ENCODE data around the gene APBA2. TPM values are rescaled to one million over a fixed set of nuclear protein-coding genes. Genes with fewer than 3 reads are reported as not detected.

The APBA2 gene
- total RNA-seq, 1 experiment from 2014 or later: not detected

GRCh38 chr15:29124581-29125381 lies 239.0 kb downstream of the APBA2 start:
- TF ChIP-seq CTCF (IDR thresholded peaks at IDR 0.05; ENCODE audit: insufficient read depth in 1 of 2, low read depth in 1 of 2, low read length in 1 of 2, severe bottlenecking in 1 of 2, unreplicated experiment in 1 of 2): peak in 1 of 2 experiments; percentile 7
- peaks cover 4% of the 10 kb centered on the region for H3K27me3 Mint-ChIP-seq (ENCODE audit: insufficient read depth, unreplicated experiment)
- H3K4me3 Mint-ChIP-seq (ENCODE audit: unreplicated experiment): no peak overlapping the region
- ChIA-PET POLR2A (no interaction called here), CTCF (interaction anchor here (1.1 kb wide), 2 partner anchors 444 to 532 kb away, joined by 3 read pairs; no protein-coding TSS in a partner anchor)
- Histone ChIP-seq H3K9me3 (no peaks in the 10 kb centered on the region), H3K36me3 (ENCODE audit: control insufficient read depth, insufficient read depth, low read length) (no peaks in the 10 kb centered on the region), H3K27me3 (replicated peaks; ENCODE audit: control insufficient read depth, insufficient read depth, low read length) (no peaks in the 10 kb centered on the region), H3K4me3 (ENCODE audit: low read depth, low read length) (no peak overlapping the region), H3K4me1 (no peaks in the 10 kb centered on the region)
- BruUV-seq (replicated peaks): no TSS peak
- no peaks in the 10 kb centered on the region for H3K36me3 Mint-ChIP-seq (ENCODE audit: insufficient read depth, unreplicated experiment)
- no peaks in the 10 kb centered on the region for H3K4me1 Mint-ChIP-seq (ENCODE audit: low read depth, unreplicated experiment)
- H3K27ac Mint-ChIP-seq (ENCODE audit: unreplicated experiment): no peak overlapping the region
- H3K9me3 Mint-ChIP-seq (ENCODE audit: unreplicated experiment): no peaks in the 10 kb centered on the region
- intact Hi-C loops (cut with micrococcal nuclease; ENCODE audit: unreplicated experiment): no loop called here
- DNase-seq: no peak

- H3K36me3 Mint-ChIP-seq (ENCODE audit: insufficient read depth, unreplicated experiment): no peaks in the 10 kb centered on the region
- H3K4me1 Mint-ChIP-seq (ENCODE audit: low read depth, unreplicated experiment): no peaks in the 10 kb centered on the region
- no TSS peak for BruUV-seq (replicated peaks)
- no peak for TF ChIP-seq CTCF (IDR thresholded peaks at IDR 0.05; ENCODE audit: insufficient read depth in 1 of 2, low read depth in 1 of 2, low read length in 1 of 2, severe bottlenecking in 1 of 2, unreplicated experiment in 1 of 2)
- POLR2A ChIA-PET: no interaction called here
- H3K9me3 Mint-ChIP-seq (ENCODE audit: unreplicated experiment): no peaks in the 10 kb centered on the region
- H3K4me3 ChIP-seq (ENCODE audit: low read depth, low read length): no peak overlapping the region
- no peaks in the 10 kb centered on the region for H3K4me1 ChIP-seq
- H3K27ac Mint-ChIP-seq (ENCODE audit: unreplicated experiment): no peak overlapping the region
- H3K27me3 ChIP-seq (replicated peaks; ENCODE audit: control insufficient read depth, insufficient read depth, low read length): no peaks in the 10 kb centered on the region
- H3K9me3 ChIP-seq: no peaks in the 10 kb centered on the region
- H3K4me3 Mint-ChIP-seq (ENCODE audit: unreplicated experiment): no peak overlapping the region
- CTCF ChIA-PET: interaction anchor here (1.1 kb wide), 2 partner anchors 444 to 531 kb away, joined by 3 read pairs; no protein-coding TSS in a partner anchor
- no peaks in the 10 kb centered on the region for H3K36me3 ChIP-seq (ENCODE audit: control insufficient read depth, insufficient read depth, low read length)
- no peak for DNase-seq
- intact Hi-C loops (cut with micrococcal nuclease; ENCODE audit: unreplicated experiment): no loop called here
- H3K27me3 Mint-ChIP-seq (ENCODE audit: insufficient read depth, unreplicated experiment): peaks cover 4% of the 10 kb centered on the region
Observed at GRCh38 chr15:29125382-29126207, 239.8 kb downstream of the APBA2 start.

GRCh38 chr15:29126208-29126536 lies 240.4 kb downstream of the APBA2 start:
- Mint-ChIP-seq H3K4me3 (ENCODE audit: unreplicated experiment) (no peak overlapping the region), H3K27ac (ENCODE audit: unreplicated experiment) (no peak overlapping the region), H3K9me3 (ENCODE audit: unreplicated experiment) (no peaks in the 10 kb centered on the region), H3K36me3 (ENCODE audit: insufficient read depth, unreplicated experiment) (no peaks in the 10 kb centered on the region), H3K27me3 (ENCODE audit: insufficient read depth, unreplicated experiment) (peaks cover 4% of the 10 kb centered on the region), H3K4me1 (ENCODE audit: low read depth, unreplicated experiment) (no peaks in the 10 kb centered on the region)
- no TSS peak for BruUV-seq (replicated peaks)
- no peak overlapping the region for H3K4me3 ChIP-seq (ENCODE audit: low read depth, low read length)
- intact Hi-C loops (cut with micrococcal nuclease; ENCODE audit: unreplicated experiment): no loop called here
- no peaks in the 10 kb centered on the region for H3K27me3 ChIP-seq (replicated peaks; ENCODE audit: control insufficient read depth, insufficient read depth, low read length)
- no peak for TF ChIP-seq CTCF (IDR thresholded peaks at IDR 0.05; ENCODE audit: insufficient read depth in 1 of 2, low read depth in 1 of 2, low read length in 1 of 2, severe bottlenecking in 1 of 2, unreplicated experiment in 1 of 2)
- no peak for DNase-seq
- CTCF ChIA-PET: no interaction called here
- H3K9me3 ChIP-seq: no peaks in the 10 kb centered on the region
- POLR2A ChIA-PET: no interaction called here
- H3K4me1 ChIP-seq: no peaks in the 10 kb centered on the region
- H3K36me3 ChIP-seq (ENCODE audit: control insufficient read depth, insufficient read depth, low read length): no peaks in the 10 kb centered on the region
